HepG2 (cell line): ENCODE data around the gene CCNB1. TPM values are rescaled to one million over a fixed set of nuclear protein-coding genes. Genes with fewer than 3 reads are reported as not detected.

Experiments used
- ATF7-NPFF ChIP-seq: sonication (generic); formaldehyde crosslinking; IDR thresholded peaks from 2 replicates; pipeline ENCODE4 v1.8.1; 2023; ENCODE audit warnings: mild to moderate bottlenecking, low read depth, missing genetic modification reagents, moderate library complexity
- HIVEP1 ChIP-seq: sonication (generic); formaldehyde crosslinking; IDR thresholded peaks from 2 replicates; pipeline ENCODE4 v1.4.0; 2020; ENCODE audit warnings: mild to moderate bottlenecking, missing genetic modification reagents
- KLF9 ChIP-seq: IDR thresholded peaks from 2 replicates; pipeline ENCODE4 v1.6.1; 2016; ENCODE audit warnings: low read depth
- POLR2A ChIP-seq, 2 experiments: IDR thresholded peaks; 2 replicates each; pipeline ENCODE4 v1.6.1; 2011; ENCODE audit warnings: low read depth in 2 of 2, low read length in 2 of 2, mild to moderate bottlenecking in 1 of 2, moderate library complexity in 1 of 2; ENCODE audit not compliant: insufficient read depth in 1 of 2
- RFXANK ChIP-seq: IDR thresholded peaks from 2 replicates; pipeline ENCODE4 v1.6.1; 2016
- SIN3B ChIP-seq: fragments of 150-350 bp; IDR thresholded peaks from 2 replicates; pipeline ENCODE4 v1.6.1; 2014; ENCODE audit warnings: low read length
- ZNF335 ChIP-seq: sonication (generic); formaldehyde crosslinking; IDR thresholded peaks from 2 replicates; pipeline ENCODE4 v1.4.0; 2020; ENCODE audit warnings: missing genetic modification reagents
- ZNF572 ChIP-seq: sonication (generic); formaldehyde crosslinking; IDR thresholded peaks from 2 replicates; pipeline ENCODE4 v1.5.1; 2020; ENCODE audit warnings: mild to moderate bottlenecking, missing genetic modification reagents
- ZNF605 ChIP-seq: sonication (generic); formaldehyde crosslinking; IDR thresholded peaks from 2 replicates; pipeline ENCODE4 v1.8.0; 2022; ENCODE audit warnings: mild to moderate bottlenecking, missing genetic modification reagents
- ZNF839 ChIP-seq: sonication (generic); formaldehyde crosslinking; IDR thresholded peaks from 2 replicates; pipeline ENCODE4 v1.4.0; 2020; ENCODE audit warnings: missing genetic modification reagents, mild to moderate bottlenecking, borderline replicate concordance
- polyA plus RNA-seq, 8 experiments: library from polyadenylated mRNA; depleted of rRNA in 3 of 8; stranded (reverse) in 7 of 8; unstranded in 1 of 8; fragments of >200 nt; fragmentation: Illumina TruSeq in 4 of 8; extraction: Trizol in 4 of 8; gene quantifications; 2 replicates each; pipeline versions ENCODE4 v1.2.1 to v1.2.3, GENCODE V29; 2011 to 2016; ENCODE audit warnings: low read depth in 4 of 8, missing spikeins in 1 of 8, mixed read lengths in 1 of 8; ENCODE audit not compliant: insufficient read depth in 1 of 8
- total RNA-seq, 5 experiments: library from RNA; depleted of rRNA; stranded (reverse); fragments of >200 nt; fragmentation: Illumina TruSeq; extraction: Trizol; gene quantifications; 2 replicates each; pipeline ENCODE4 v1.2.3, GENCODE V29; 2016; ENCODE audit warnings: low read depth in 1 of 5
- TF ChIP-seq, protein P1 (sequence below): sonication (generic); formaldehyde crosslinking; IDR thresholded peaks from 2 replicates; pipeline ENCODE4 v1.5.1; 2020; ENCODE audit warnings: missing genetic modification reagents, mild to moderate bottlenecking, borderline replicate concordance
- TF ChIP-seq, protein P2 (sequence below): sonication (generic); formaldehyde crosslinking; IDR thresholded peaks from 2 replicates; pipeline ENCODE4 v1.4.0; 2020; ENCODE audit warnings: low read depth, missing genetic modification reagents
- TF ChIP-seq, protein P3 (sequence below): sonication (generic); formaldehyde crosslinking; IDR thresholded peaks from 2 replicates; pipeline ENCODE4 v1.4.0; 2020; ENCODE audit warnings: missing genetic modification reagents, borderline replicate concordance
- TF ChIP-seq, protein P4 (sequence below): IDR thresholded peaks from 2 replicates; pipeline ENCODE4 v1.4.0; 2020; ENCODE audit warnings: mild to moderate bottlenecking, missing genetic modification reagents
- TF ChIP-seq, protein P5 (sequence below): sonication (generic); formaldehyde crosslinking; IDR thresholded peaks from 2 replicates; pipeline ENCODE4 v1.4.0; 2020; ENCODE audit warnings: mild to moderate bottlenecking, missing genetic modification reagents

CCNB1 gene
- total and polyA plus RNA-seq, 2 of the 13 experiments (the other 11 are each of a cell fraction or from before 2014, with no cell fraction given) = 82.3 to 316 TPM

DNA sequence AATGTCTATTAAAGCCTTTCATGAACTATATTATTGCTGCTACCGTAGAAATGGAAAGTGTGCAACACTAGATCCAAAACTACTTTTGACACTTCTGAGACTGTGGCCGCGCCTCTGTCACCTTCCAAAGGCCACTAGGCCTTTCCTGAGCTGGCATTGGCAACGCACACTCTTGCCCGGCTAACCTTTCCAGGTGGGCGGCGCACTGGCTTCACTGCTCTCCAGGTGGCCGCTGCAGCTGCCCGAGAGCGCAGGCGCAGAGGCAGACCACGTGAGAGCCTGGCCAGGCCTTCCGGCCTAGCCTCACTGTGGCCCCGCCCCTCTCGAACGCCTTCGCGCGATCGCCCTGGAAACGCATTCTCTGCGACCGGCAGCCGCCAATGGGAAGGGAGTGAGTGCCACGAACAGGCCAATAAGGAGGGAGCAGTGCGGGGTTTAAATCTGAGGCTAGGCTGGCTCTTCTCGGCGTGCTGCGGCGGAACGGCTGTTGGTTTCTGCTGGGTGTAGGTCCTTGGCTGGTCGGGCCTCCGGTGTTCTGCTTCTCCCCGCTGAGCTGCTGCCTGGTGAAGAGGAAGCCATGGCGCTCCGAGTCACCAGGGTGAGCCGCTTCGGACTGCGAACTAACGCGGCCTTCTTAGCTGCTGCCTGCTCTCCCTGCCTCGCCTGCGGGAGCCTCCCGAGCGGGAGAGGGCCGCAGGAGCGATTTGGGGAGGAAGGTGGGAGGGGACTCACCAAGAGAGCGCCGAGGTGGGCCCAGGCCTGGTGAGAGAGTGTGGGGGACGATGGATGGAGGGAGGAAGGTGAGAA, at the start of gene CCNB1 (continued):
- TF ChIP-seq, protein P1, sequence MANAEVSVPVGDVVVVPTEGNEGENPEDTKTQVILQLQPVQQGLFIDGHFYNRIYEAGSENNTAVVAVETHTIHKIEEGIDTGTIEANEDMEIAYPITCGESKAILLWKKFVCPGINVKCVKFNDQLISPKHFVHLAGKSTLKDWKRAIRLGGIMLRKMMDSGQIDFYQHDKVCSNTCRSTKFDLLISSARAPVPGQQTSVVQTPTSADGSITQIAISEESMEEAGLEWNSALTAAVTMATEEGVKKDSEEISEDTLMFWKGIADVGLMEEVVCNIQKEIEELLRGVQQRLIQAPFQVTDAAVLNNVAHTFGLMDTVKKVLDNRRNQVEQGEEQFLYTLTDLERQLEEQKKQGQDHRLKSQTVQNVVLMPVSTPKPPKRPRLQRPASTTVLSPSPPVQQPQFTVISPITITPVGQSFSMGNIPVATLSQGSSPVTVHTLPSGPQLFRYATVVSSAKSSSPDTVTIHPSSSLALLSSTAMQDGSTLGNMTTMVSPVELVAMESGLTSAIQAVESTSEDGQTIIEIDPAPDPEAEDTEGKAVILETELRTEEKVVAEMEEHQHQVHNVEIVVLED (CRISPR knock-in tag) = peak; percentile 69; the same call in 1 of the 2 replicates
- TF ChIP-seq, protein P2, sequence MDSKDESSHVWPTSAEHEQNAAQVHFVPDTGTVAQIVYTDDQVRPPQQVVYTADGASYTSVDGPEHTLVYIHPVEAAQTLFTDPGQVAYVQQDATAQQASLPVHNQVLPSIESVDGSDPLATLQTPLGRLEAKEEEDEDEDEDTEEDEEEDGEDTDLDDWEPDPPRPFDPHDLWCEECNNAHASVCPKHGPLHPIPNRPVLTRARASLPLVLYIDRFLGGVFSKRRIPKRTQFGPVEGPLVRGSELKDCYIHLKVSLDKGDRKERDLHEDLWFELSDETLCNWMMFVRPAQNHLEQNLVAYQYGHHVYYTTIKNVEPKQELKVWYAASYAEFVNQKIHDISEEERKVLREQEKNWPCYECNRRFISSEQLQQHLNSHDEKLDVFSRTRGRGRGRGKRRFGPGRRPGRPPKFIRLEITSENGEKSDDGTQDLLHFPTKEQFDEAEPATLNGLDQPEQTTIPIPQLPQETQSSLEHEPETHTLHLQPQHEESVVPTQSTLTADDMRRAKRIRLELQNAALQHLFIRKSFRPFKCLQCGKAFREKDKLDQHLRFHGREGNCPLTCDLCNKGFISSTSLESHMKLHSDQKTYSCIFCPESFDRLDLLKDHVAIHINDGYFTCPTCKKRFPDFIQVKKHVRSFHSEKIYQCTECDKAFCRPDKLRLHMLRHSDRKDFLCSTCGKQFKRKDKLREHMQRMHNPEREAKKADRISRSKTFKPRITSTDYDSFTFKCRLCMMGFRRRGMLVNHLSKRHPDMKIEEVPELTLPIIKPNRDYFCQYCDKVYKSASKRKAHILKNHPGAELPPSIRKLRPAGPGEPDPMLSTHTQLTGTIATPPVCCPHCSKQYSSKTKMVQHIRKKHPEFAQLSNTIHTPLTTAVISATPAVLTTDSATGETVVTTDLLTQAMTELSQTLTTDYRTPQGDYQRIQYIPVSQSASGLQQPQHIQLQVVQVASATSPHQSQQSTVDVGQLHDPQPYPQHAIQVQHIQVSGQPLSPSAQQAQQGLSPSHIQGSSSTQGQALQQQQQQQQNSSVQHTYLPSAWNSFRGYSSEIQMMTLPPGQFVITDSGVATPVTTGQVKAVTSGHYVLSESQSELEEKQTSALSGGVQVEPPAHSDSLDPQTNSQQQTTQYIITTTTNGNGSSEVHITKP (CRISPR knock-in tag) = peak; percentile 21; the same call in 1 of the 2 replicates
- TF ChIP-seq ATF7-NPFF (peak; percentile 74; the same call in 1 of the 2 replicates), KLF9 (peak; percentile 65; the same call in 1 of the 2 replicates), ZNF572 (CRISPR knock-in tag) (no peak), SIN3B (peak; percentile 97), HIVEP1 (CRISPR knock-in tag) (peak; percentile 65; the same call in 1 of the 2 replicates), ZNF839 (CRISPR knock-in tag) (0 out of 2 replicates have a peak, but pooled peaks have one; percentile 57), ZNF605 (CRISPR knock-in tag) (peak; percentile 90), RFXANK (0 out of 2 replicates have a peak, but pooled peaks have one; percentile 60), ZNF335 (CRISPR knock-in tag) (peak; percentile 82), POLR2A (IDR thresholded peaks at IDR 0.05; ENCODE audit: insufficient read depth in 1 of 2, low read depth in 2 of 2, low read length in 2 of 2) (peak; percentile 89)
- TF ChIP-seq, protein P3, sequence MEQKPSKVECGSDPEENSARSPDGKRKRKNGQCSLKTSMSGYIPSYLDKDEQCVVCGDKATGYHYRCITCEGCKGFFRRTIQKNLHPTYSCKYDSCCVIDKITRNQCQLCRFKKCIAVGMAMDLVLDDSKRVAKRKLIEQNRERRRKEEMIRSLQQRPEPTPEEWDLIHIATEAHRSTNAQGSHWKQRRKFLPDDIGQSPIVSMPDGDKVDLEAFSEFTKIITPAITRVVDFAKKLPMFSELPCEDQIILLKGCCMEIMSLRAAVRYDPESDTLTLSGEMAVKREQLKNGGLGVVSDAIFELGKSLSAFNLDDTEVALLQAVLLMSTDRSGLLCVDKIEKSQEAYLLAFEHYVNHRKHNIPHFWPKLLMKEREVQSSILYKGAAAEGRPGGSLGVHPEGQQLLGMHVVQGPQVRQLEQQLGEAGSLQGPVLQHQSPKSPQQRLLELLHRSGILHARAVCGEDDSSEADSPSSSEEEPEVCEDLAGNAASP (CRISPR knock-in tag) = 0 out of 2 replicates have a peak, but pooled peaks have one; percentile 40
- TF ChIP-seq, protein P4, sequence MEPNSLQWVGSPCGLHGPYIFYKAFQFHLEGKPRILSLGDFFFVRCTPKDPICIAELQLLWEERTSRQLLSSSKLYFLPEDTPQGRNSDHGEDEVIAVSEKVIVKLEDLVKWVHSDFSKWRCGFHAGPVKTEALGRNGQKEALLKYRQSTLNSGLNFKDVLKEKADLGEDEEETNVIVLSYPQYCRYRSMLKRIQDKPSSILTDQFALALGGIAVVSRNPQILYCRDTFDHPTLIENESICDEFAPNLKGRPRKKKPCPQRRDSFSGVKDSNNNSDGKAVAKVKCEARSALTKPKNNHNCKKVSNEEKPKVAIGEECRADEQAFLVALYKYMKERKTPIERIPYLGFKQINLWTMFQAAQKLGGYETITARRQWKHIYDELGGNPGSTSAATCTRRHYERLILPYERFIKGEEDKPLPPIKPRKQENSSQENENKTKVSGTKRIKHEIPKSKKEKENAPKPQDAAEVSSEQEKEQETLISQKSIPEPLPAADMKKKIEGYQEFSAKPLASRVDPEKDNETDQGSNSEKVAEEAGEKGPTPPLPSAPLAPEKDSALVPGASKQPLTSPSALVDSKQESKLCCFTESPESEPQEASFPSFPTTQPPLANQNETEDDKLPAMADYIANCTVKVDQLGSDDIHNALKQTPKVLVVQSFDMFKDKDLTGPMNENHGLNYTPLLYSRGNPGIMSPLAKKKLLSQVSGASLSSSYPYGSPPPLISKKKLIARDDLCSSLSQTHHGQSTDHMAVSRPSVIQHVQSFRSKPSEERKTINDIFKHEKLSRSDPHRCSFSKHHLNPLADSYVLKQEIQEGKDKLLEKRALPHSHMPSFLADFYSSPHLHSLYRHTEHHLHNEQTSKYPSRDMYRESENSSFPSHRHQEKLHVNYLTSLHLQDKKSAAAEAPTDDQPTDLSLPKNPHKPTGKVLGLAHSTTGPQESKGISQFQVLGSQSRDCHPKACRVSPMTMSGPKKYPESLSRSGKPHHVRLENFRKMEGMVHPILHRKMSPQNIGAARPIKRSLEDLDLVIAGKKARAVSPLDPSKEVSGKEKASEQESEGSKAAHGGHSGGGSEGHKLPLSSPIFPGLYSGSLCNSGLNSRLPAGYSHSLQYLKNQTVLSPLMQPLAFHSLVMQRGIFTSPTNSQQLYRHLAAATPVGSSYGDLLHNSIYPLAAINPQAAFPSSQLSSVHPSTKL (CRISPR knock-in tag) = 0 out of 2 replicates have a peak, but pooled peaks have one; percentile 54
- TF ChIP-seq, protein P5, sequence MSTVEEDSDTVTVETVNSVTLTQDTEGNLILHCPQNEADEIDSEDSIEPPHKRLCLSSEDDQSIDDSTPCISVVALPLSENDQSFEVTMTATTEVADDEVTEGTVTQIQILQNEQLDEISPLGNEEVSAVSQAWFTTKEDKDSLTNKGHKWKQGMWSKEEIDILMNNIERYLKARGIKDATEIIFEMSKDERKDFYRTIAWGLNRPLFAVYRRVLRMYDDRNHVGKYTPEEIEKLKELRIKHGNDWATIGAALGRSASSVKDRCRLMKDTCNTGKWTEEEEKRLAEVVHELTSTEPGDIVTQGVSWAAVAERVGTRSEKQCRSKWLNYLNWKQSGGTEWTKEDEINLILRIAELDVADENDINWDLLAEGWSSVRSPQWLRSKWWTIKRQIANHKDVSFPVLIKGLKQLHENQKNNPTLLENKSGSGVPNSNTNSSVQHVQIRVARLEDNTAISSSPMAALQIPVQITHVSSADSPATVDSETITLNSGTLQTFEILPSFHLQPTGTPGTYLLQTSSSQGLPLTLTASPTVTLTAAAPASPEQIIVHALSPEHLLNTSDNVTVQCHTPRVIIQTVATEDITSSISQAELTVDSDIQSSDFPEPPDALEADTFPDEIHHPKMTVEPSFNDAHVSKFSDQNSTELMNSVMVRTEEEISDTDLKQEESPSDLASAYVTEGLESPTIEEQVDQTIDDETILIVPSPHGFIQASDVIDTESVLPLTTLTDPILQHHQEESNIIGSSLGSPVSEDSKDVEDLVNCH (CRISPR knock-in tag) = no peak
